Hindlimb muscle (tissue), 1 donor: ENCODE measurements around the gene FAM151A. TPM values are rescaled to one million over a fixed set of nuclear protein-coding genes. Genes with fewer than 3 reads are reported as not detected.

Source experiments
- DNase-seq: peaks from one replicate; pipeline ENCODE4 v3.0.0-alpha.2; 2013
- polyA plus RNA-seq: library from polyadenylated mRNA; unstranded; fragments of 120-200 nt; gene quantifications from one replicate; pipeline ENCODE4 v1.2.1, GENCODE V29; 2013; ENCODE audit not compliant: insufficient read length

Gene FAM151A
- polyA plus RNA-seq, 1 donor = 0.85 TPM

DNA sequence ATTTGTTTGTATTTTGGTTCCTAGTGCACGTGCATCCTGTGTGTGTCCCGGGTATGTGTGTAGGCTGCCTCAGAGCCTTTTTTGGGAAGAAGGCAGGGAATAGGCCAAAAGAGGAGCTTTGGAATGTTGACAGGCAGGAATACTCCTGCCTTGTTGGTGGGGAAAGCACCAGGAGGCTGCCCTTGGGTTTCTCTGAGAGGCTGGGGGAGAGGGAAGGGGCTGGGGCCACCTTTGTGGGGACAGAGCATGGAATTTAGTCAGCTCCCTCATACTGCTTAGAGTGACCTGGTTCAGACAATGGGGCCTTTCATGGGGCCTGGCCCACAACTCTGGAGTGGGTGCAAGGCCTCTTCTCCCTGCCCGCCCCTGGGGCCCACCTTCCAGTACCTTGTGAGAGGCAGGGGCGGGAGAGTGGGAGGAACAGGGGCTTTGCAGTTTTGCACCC, 44.0 kb downstream of the FAM151A start:
- no peak for DNase-seq

DNA sequence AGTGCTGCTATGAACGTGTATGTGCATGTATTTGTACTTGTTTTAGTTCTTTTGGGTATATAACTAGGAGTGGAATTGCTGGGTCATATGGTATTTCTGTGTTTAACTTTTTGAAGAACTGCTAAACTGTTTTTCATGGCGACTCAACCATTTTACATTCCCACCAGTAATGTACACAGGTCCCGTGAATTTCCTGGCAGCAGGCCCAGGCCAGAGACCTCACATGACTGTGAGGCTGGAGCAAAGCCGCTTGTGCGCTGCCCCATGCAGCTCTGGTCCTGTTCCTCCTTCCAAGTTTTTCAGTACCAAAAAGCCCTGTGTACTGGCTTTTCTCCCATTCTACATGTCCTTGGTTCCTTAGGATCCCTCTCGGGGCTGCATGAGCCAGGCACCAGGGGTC, 45.7 kb downstream of the FAM151A start:
- DNase-seq = peak; percentile 63

- DNase-seq = no peak
These were observed 47.6 kb downstream of the FAM151A start for GRCh38 chr1:54575605-54576290.

DNA sequence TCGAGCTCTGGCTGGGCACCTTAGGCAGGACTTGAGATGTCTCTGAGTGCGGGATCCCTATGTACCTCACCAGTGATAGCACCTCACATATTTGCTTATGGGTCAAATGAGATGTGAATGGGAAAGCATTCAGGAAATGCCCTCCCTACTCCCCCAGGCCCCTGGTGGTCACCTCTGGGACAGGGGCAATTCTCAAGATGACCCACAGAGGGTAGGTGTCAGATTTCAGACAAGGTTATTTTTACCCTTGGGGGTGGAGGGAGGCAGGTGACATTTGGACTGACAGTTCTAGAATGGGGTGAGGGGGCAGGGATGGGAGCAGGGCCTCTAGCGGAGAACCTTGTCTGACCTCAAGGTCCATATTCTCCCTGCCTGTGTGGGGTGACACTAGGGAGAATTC, 48.2 kb downstream of the FAM151A start:
- no peak for DNase-seq

DNA sequence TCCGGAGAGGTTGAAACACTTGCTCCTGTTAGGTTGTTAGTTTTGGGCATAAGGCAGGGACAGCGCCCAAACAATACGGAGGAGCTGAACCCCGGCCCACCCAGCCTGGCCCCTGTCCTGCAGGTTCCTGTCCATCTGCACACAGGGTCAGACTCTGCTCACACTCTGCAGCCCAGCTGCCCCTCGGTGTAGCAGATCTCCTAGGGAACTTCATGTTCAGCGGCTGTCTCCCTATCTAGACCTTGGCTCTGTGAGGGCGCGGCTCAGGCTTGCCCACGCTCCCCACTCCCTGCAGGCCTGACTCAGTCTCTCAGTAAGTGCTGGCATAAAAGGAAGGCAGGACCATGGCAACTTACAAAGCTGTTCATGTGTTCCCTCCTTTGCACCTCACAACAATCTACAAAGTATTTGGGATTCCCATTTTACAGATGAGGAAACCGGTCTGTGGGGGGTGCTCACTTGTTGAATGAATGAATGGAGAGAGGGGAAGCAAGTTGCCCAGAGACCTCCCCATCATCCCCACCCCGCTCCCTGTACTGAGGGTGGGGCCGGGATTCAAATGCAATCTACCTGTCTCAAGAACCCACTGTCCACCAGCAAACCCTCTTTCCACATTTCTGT, 49.1 kb downstream of the FAM151A start:
- no peak for DNase-seq

- DNase-seq = no peak
These were observed 50.8 kb downstream of the FAM151A start for GRCh38 chr1:54572542-54572850.

GRCh38 chr1:54571803-54572541, 51.4 kb downstream of the FAM151A start:
- DNase-seq = no peak

- DNase-seq = no peak
These were observed 52.0 kb downstream of the FAM151A start for GRCh38 chr1:54571326-54571725.

DNA sequence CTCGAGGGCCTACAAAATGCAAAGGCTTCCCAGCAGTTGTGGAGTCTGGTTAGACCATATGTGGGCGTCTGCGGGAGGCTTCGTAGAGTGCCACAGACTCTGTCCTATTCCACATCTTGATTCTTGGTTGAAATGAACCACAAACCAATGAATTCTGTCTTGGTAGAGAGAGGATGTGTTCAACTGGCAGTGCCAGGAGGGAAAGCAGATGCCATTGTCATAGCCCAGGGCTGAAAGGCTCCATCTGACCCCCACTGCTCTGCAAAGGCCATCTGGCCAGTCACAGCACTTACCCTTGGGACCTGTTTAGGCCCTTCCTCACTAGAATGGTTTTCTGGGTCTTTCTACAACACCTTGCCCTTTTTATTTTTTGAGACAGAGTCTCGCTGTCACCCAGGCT, 53.2 kb downstream of the FAM151A start:
- DNase-seq = no peak

- no peak for DNase-seq
These were observed 54.0 kb downstream of the FAM151A start for GRCh38 chr1:54569339-54569738.

DNA sequence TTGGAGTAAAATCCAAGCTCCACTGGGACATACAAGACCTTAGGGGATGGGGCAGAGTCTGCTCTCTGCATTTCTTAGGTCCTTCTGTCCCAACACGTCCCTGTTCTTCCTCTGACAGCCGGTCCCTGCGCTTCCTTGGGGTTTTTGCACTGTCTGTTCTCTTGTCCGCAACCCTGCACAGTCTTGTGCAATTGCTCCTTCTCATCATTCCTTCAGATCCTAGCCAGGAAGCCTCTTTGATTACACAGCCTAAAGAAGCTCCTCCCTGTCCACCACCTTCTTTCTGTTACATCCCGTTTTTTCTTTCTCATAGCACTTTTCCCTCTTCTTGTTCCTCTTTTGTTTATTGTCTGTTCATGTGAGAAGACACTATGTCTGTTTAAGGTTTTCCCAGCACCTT, 55.4 kb downstream of the FAM151A start:
- no peak for DNase-seq

DNA sequence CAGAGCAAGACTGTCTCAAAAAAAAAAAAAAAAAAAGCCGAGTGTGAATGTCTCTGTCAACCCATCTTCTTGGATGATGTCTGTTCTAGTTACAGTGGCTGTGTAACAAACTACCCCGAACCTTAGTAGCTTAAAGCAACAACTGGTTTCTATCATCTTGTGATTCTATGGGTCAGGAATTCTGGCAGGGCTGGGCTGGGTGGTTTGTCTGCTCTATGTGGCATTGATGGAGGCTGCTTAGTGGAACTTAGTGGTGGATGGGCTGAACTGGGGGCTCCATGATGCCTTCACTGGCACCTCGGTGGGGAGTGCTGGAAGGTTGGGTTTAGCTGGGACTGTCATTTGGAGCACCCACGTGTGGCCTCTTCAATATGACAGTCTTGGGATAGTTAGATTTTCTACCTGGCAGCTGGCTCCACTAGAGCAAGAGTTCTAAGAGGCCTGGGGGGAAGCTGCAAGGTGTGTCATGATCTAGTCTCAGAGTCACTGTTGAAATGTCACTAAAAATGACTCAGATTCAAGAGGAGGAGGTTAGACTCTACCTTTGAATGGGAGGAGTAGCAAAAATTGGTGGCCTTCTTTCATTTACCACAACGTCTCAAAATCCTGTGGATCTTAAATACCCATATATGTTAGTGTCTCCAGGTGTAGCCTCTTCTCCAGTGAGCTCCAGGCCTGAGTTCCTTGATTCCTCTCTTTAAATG, 56.7 kb downstream of the FAM151A start:
- no peak for DNase-seq

DNA sequence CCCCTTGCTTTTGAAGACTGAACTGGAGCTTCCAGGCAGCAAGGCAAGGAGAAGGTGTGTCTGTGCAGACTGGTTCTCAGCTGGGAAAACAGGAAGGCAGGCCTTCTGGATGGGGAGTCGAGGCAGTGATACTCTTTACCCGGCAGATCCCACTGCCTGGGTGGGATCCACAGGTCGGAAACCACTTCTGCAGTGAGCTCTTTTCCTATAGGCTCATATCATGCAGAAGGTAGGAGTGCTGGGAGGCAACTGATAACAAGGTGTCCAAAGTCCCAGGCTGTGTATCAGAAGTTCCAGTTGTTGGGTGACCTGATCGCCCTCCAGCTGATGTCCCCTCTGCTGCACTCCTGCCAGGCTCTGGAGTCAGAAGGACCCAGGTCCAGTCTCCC, 58.2 kb downstream of the FAM151A start:
- DNase-seq = no peak

- no peak for DNase-seq
These were observed 58.8 kb downstream of the FAM151A start for GRCh38 chr1:54564312-54565112.

GRCh38 chr1:54559771-54560231, 63.5 kb downstream of the FAM151A start:
- DNase-seq = no peak

Other genes with a start within 250 kb of the FAM151A start
- 67.2 TPM for gene SSBP3, start 217.1 kb downstream of the FAM151A start, polyA plus RNA-seq
- 7.2 TPM for gene ACOT11, start 75.3 kb downstream of the FAM151A start, polyA plus RNA-seq
- 5.9 TPM for gene MROH7, start 18.3 kb upstream of the FAM151A start, polyA plus RNA-seq
- gene TTC4, start 92.3 kb upstream of the FAM151A start, polyA plus RNA-seq = 26.3 TPM
- gene PARS2, start 141.0 kb upstream of the FAM151A start, polyA plus RNA-seq = 4.5 TPM
- gene TTC22, start 177.8 kb upstream of the FAM151A start, polyA plus RNA-seq = 0.17 TPM